ENCODE results near the gene PCDH1. TPM values are rescaled to one million over a fixed set of nuclear protein-coding genes. Genes with fewer than 3 reads are reported as not detected.

Gene PCDH1
- total RNA-seq, 1 experiment from 2014 or later = 0.45 TPM

GRCh38 chr5:141861194-141861593, 17.0 kb downstream of the PCDH1 start:
- DNase-seq (ENCODE audit: low spot score) = no peak
- BruUV-seq (replicated peaks) = no TSS peak
- no peaks in the 10 kb centered on the region for H3K4me1 ChIP-seq (ENCODE audit: insufficient read depth, low read length, poor library complexity, severe bottlenecking)
- H3K9me3 ChIP-seq (ENCODE audit: low read depth, low read length, poor library complexity, severe bottlenecking) = no peaks in the 10 kb centered on the region
- ChIA-PET CTCF (no interaction called here), POLR2A (ENCODE audit: low non-redundant PET) (no interaction called here)
- TF ChIP-seq EZH2 (IDR thresholded peaks at IDR 0.05; ENCODE audit: borderline replicate concordance, low read depth, low read length, poor library complexity, severe bottlenecking) (no peak), CTCF (conservative IDR thresholded peaks at IDR 0.05; ENCODE audit: low read depth, low read length) (no peak)
- peaks cover 4% of the 10 kb centered on the region for H3K27me3 ChIP-seq (replicated peaks; ENCODE audit: insufficient read depth, low read depth, low read length, poor library complexity)
- H3K4me3 ChIP-seq (ENCODE audit: low read depth, low read length, poor library complexity, severe bottlenecking) = no peak overlapping the region
- intact Hi-C loops (cut with micrococcal nuclease; ENCODE audit: unreplicated experiment) = no loop called here
- no peaks in the 10 kb centered on the region for H3K36me3 ChIP-seq (ENCODE audit: insufficient read depth, low read length, poor library complexity, severe bottlenecking)
- H3K27ac ChIP-seq (ENCODE audit: low read depth, low read length, poor library complexity, severe bottlenecking) = no peak overlapping the region

- BruUV-seq (replicated peaks) = no TSS peak
- POLR2A ChIA-PET (ENCODE audit: low non-redundant PET) = no interaction called here
- Histone ChIP-seq H3K27me3 (replicated peaks; ENCODE audit: insufficient read depth, low read depth, low read length, poor library complexity) (peaks cover 4% of the 10 kb centered on the region), H3K4me3 (ENCODE audit: low read depth, low read length, poor library complexity, severe bottlenecking) (no peak overlapping the region), H3K36me3 (ENCODE audit: insufficient read depth, low read length, poor library complexity, severe bottlenecking) (no peaks in the 10 kb centered on the region), H3K27ac (ENCODE audit: low read depth, low read length, poor library complexity, severe bottlenecking) (no peak overlapping the region), H3K9me3 (ENCODE audit: low read depth, low read length, poor library complexity, severe bottlenecking) (no peaks in the 10 kb centered on the region), H3K4me1 (ENCODE audit: insufficient read depth, low read length, poor library complexity, severe bottlenecking) (no peaks in the 10 kb centered on the region)
- CTCF ChIA-PET = interaction anchor here (0.6 kb wide), 1 partner anchor 1006 kb away, joined by 4 read pairs; no protein-coding TSS in a partner anchor
- intact Hi-C loops (cut with micrococcal nuclease; ENCODE audit: unreplicated experiment) = no loop called here
- DNase-seq (ENCODE audit: low spot score) = no peak
- TF ChIP-seq EZH2 (IDR thresholded peaks at IDR 0.05; ENCODE audit: borderline replicate concordance, low read depth, low read length, poor library complexity, severe bottlenecking) (no peak), CTCF (conservative IDR thresholded peaks at IDR 0.05; ENCODE audit: low read depth, low read length) (no peak)
Measured at GRCh38 chr5:141858079-141858765, 20.0 kb downstream of the PCDH1 start.

GRCh38 chr5:141857226-141857625, 21.0 kb downstream of the PCDH1 start:
- CTCF ChIA-PET = interaction anchor here (0.6 kb wide), 1 partner anchor 1007 kb away, joined by 4 read pairs; no protein-coding TSS in a partner anchor
- H3K4me3 ChIP-seq (ENCODE audit: low read depth, low read length, poor library complexity, severe bottlenecking) = no peak overlapping the region
- H3K36me3 ChIP-seq (ENCODE audit: insufficient read depth, low read length, poor library complexity, severe bottlenecking) = no peaks in the 10 kb centered on the region
- H3K27ac ChIP-seq (ENCODE audit: low read depth, low read length, poor library complexity, severe bottlenecking) = no peak overlapping the region
- intact Hi-C loops (cut with micrococcal nuclease; ENCODE audit: unreplicated experiment) = no loop called here
- no peaks in the 10 kb centered on the region for H3K4me1 ChIP-seq (ENCODE audit: insufficient read depth, low read length, poor library complexity, severe bottlenecking)
- H3K9me3 ChIP-seq (ENCODE audit: low read depth, low read length, poor library complexity, severe bottlenecking) = no peaks in the 10 kb centered on the region
- no peak for TF ChIP-seq CTCF (conservative IDR thresholded peaks at IDR 0.05; ENCODE audit: low read depth, low read length)
- no peak for TF ChIP-seq EZH2 (IDR thresholded peaks at IDR 0.05; ENCODE audit: borderline replicate concordance, low read depth, low read length, poor library complexity, severe bottlenecking)
- H3K27me3 ChIP-seq (replicated peaks; ENCODE audit: insufficient read depth, low read depth, low read length, poor library complexity) = peaks cover 4% of the 10 kb centered on the region
- DNase-seq (ENCODE audit: low spot score) = no peak
- POLR2A ChIA-PET (ENCODE audit: low non-redundant PET) = interaction anchor here (0.5 kb wide), 1 partner anchor 286 kb away, joined by 17 read pairs; no protein-coding TSS in a partner anchor
- no TSS peak for BruUV-seq (replicated peaks)

Data from A673 (cell line).